HG03575 (cell line): ENCODE data around the gene E2F6.

Experiments used
- ATAC-seq: cut with Tn5 transposase; IDR thresholded peaks from one replicate; pipeline ENCODE4 v1.9.1; 2021; ENCODE audit not compliant: unreplicated experiment, insufficient number of reproducible peaks, low FRiP score; ENCODE audit errors: extremely low read depth

The E2F6 gene

DNA sequence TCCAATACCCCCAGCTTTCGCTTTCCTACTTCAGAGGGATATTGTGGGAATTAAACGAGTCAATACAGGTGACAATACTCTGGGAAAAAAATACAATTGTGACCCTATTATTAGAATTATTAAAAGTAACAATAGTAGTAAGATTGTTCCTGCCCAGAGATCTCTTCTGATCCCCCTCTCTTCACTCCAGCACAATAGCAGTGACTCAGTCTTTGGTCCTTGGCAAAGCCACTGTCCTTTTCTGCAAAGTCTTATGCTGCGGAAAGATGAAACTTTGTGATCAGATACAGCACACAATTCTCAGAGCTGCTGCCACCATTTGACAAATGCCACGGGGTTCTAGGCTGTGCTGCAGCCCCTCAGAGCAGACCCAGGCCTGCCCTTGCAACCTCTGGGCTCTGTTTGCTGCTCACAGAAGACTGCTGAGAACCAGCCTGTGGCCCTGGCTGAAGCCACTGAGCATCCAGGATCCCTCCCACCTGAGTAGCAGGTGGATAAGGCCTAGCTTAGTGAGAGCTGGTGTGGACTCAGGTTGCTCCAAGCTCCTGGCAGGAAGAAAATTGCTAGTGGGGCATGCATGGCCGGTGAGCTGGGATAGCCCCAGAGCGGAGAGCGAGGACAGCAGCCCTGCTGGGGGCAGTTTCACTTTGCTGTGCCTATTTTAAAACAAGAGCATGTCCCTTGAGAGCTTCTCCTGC is 61.4 kb downstream of the E2F6 start:
- ATAC-seq, result no peak

DNA sequence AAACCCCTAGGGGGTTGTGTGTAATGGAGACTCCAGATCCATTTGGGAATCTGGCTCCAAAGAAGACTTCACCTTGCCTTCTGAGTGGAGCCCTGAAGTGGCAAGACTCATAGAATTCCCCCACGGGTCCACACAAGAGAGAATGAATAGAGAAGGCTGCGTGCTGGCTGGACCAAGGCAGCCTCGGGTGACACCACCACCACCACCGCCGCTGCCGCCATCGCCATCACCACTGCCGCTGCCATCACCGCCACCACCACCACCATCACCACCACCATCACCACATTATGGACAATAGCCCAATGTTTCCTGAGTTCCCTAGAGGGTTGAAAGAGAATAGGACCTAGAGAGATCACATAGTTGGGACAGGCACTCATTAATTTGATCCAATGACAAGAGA is 63.5 kb downstream of the E2F6 start:
- no peak for ATAC-seq

DNA sequence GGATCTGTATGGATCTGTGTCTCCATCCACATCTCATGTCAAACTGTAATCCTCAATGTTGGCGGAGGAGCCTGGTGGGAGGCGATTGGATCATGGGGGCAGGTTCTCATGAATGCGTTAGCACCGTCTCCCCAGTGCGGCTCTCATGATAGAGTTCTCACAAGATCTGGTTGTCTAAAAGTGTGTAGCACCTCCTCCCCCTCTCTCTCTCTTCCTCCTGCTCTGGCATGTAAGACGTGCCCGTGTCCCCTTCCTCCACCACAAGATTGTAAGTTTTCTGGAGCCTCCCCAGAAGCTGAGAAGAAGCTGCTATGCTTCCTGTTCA is 66.6 kb downstream of the E2F6 start:
- no peak for ATAC-seq

DNA sequence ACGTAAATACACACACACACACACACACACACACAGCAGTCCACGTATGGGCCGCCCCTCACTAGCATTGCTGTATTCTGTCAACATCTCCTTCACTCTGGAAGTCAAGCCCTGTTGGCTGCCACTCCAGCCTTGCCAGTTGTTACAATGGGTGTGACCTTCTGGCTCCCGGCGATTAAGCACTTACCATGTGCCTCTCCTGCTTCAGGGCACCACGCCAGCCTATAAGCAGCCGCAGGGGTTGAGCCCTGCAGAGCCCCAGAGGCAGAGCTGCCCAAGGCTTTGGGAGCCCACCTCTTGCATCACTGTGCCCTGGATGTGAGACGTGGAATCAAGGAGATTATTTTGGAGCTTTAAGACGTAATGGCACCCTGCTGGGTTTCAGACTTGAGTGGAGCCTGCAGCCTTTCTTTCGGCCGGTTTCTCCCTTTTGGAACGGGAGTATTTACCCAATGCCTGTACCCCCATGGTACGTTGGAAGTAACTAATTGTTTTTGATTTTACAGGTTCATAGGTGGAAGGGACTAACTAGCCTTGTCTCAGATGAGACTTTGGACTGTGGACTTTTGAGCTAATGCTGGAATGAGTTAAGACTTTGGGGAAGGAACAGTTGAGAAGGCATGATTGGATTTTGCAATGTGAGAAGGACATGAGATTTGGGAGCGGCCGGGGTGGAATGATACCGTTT is 67.1 kb downstream of the E2F6 start:
- ATAC-seq, result no peak

DNA sequence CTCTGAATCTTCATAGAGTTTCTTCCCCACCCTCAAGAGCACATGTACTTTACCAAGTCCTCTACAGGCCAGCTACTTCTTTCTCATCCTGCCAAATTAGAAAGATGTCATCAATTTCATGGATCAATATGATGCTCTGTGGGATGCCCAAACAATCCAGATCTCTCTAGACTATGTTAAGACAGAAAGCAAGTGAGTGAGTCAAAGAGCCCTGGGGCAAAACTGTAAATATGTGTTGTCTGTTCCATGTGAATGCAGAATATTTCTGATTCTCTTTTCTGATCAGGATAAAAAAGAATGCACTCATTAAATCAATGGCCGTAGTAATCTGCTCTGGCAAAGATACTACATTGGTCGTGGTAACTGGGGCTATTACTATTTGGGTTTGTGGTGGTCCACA is 68.4 kb downstream of the E2F6 start:
- no peak for ATAC-seq

DNA sequence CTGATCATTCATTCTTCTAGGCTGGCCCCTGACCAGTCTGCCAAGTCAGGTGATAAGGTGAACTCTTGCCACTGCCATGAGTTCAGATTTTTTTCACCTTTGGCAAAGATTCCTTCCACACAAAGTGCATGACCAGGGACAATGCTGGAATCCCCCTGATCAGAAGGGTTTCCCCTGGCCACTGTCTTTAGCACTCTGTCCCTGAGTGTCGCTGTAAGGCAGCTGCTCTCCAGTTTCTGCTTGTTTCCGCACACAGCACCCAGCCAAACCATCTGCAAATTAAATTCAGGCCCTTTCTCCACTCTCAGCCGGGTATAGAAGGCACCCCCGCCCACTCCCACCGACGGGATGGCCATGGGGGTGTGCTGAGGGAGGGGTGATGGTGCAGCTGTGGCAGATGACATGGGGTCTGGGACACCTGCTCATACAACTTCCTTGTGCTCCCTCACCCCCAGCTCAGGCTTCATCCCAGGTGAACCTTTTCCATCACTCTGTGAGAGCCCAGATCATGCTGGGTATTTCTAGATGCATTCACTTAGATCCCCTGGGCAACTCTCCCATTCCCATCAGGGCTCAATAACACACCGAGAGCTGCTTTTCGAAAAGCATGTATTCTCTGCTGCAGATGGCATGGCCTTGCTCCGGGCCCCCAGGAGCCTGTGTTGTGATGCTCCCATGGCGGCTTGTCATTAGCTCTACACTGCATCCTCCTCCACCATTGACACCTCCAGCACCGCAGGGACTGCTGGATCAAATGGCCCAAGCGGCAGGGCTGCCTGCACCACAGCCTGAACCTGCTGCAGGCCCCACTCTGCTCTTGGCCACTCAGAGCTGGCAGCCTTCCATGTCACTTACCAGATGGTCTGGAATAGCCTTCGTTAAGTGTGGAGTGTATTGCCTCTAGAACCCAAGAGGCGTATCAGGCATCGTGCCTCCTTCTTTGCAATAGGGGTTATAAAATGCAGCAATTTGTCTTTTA is 69.2 kb downstream of the E2F6 start:
- no peak for ATAC-seq

DNA sequence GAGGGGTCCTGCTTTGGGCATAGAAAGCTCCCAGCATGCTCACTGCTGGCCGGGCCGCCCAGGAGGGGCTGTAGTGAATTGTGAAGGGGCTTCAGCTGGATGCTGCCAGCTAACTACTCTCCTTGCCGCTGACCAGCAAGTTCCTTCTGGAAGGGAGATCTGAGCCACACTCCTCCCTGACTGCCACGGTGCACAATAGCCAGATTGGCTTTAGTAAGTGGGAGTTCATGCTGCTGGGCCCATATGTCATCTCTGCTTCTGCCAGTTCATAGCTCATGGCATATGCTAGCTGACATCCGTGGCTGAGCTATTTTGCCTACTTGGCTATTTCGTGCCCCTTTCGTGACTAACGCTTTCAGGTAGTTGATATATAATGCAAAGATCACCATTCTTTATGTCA is 69.9 kb downstream of the E2F6 start:
- no peak for ATAC-seq

DNA sequence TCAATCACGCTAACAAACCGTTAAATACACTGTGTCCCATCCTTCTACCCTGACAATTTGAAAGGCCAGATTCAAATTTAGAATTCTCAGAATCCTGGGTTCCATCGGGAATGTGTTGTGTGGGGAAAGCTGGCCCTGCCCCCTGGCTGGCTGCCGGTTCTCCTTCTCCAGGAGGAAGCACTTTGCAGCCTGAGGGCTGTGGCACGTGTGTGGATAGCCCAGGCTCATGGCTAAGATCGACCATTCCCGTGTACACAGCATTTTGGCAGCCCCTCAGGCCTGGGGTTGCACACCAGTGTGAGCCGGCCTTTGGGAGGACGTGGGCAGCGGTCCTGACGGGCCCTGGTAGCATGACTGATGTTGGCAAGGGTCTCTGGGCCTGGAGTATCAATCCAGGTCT is 70.6 kb downstream of the E2F6 start:
- no peak for ATAC-seq
